Measurements from ENCODE around the gene RRM1.

Gene RRM1

DNA sequence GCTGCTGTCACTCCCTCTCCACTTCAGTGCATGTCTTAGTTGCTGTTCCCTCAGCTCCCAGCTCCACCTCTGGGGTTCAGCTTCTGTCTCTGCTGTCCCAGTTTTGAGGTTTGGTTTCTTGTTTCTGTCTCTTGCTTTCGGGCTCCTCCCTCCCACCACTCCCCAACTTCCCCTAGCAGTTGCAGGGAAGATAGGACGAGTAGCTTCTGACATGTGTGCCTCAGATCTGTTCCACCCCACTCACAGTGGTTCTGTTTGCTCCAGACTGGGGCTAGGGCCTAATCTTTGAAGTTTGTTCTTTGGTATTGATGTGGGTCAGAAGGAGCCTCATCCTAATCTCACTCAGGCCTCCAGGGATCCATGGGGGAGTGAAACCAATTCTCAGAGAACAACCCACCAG is 2.6 kb upstream of the RRM1 start:
- TF ChIP-seq FOXP2 (optimal IDR thresholded peaks at IDR 0.05; ENCODE audit: borderline replicate concordance, extremely low read depth, extremely low read length, insufficient read depth) (no peak), POLR2AphosphoS5 (IDR thresholded peaks at IDR 0.05; ENCODE audit: low read depth, low read length) (no peak), SIN3A (IDR thresholded peaks at IDR 0.05; ENCODE audit: borderline replicate concordance, insufficient read depth, low read length) (no peak), TAF1 (IDR thresholded peaks at IDR 0.05; ENCODE audit: borderline replicate concordance, insufficient read depth, low read length) (no peak)
- TF ChIP-seq, protein P1, sequence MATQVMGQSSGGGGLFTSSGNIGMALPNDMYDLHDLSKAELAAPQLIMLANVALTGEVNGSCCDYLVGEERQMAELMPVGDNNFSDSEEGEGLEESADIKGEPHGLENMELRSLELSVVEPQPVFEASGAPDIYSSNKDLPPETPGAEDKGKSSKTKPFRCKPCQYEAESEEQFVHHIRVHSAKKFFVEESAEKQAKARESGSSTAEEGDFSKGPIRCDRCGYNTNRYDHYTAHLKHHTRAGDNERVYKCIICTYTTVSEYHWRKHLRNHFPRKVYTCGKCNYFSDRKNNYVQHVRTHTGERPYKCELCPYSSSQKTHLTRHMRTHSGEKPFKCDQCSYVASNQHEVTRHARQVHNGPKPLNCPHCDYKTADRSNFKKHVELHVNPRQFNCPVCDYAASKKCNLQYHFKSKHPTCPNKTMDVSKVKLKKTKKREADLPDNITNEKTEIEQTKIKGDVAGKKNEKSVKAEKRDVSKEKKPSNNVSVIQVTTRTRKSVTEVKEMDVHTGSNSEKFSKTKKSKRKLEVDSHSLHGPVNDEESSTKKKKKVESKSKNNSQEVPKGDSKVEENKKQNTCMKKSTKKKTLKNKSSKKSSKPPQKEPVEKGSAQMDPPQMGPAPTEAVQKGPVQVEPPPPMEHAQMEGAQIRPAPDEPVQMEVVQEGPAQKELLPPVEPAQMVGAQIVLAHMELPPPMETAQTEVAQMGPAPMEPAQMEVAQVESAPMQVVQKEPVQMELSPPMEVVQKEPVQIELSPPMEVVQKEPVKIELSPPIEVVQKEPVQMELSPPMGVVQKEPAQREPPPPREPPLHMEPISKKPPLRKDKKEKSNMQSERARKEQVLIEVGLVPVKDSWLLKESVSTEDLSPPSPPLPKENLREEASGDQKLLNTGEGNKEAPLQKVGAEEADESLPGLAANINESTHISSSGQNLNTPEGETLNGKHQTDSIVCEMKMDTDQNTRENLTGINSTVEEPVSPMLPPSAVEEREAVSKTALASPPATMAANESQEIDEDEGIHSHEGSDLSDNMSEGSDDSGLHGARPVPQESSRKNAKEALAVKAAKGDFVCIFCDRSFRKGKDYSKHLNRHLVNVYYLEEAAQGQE (IDR thresholded peaks at IDR 0.05; ENCODE audit: insufficient read depth in 1 of 2, low read depth in 2 of 2, low read length in 2 of 2) = no peak

DNA sequence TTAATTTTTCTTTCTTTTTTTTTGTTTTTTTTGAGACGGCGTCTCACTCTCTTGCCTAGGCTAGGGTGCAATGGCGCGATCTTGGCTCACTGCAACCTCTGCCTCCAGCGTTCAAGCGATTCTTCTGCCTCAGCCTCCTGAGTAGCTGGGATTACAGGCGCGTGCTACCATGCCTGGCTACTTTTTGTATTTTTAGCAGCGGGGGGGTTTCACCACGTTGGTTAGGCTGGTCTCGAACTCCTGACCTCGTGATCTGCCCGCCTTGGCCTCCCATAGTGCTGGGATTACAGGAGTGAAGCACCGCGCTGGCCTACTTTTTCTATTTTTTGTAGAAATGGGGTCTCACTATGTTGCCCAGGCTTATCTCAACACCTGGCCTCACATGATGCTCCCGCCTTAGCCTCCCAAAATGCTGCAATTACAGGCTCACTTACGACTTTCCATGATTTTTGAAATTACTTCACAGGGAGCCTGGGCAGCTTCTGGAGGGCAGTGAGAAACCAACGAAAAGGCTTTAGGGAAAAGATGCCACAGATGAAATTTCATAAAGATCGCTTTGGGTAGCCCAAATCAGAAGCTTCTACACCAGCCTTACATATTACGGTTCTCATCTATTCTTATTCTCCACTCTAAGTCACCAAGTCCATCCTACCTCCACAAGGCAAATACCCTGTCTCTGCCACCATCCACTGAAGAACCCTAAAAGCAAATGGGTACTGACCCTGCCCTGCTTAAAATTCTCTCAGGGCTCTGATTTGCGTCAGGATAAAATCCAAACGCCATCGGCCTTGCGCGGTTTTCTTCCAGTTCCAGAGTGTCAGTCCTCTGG is 866 bp upstream of the RRM1 start:
- TF ChIP-seq POLR2AphosphoS5 (IDR thresholded peaks at IDR 0.05; ENCODE audit: low read depth, low read length) = no peak
- TF ChIP-seq, protein P1 (IDR thresholded peaks at IDR 0.05; ENCODE audit: insufficient read depth in 1 of 2, low read depth in 2 of 2, low read length in 2 of 2) = no peak
- no peak for TF ChIP-seq TAF1 (IDR thresholded peaks at IDR 0.05; ENCODE audit: borderline replicate concordance, insufficient read depth, low read length)
- no peak for TF ChIP-seq FOXP2 (optimal IDR thresholded peaks at IDR 0.05; ENCODE audit: borderline replicate concordance, extremely low read depth, extremely low read length, insufficient read depth)
- no peak for TF ChIP-seq SIN3A (IDR thresholded peaks at IDR 0.05; ENCODE audit: borderline replicate concordance, insufficient read depth, low read length)

DNA sequence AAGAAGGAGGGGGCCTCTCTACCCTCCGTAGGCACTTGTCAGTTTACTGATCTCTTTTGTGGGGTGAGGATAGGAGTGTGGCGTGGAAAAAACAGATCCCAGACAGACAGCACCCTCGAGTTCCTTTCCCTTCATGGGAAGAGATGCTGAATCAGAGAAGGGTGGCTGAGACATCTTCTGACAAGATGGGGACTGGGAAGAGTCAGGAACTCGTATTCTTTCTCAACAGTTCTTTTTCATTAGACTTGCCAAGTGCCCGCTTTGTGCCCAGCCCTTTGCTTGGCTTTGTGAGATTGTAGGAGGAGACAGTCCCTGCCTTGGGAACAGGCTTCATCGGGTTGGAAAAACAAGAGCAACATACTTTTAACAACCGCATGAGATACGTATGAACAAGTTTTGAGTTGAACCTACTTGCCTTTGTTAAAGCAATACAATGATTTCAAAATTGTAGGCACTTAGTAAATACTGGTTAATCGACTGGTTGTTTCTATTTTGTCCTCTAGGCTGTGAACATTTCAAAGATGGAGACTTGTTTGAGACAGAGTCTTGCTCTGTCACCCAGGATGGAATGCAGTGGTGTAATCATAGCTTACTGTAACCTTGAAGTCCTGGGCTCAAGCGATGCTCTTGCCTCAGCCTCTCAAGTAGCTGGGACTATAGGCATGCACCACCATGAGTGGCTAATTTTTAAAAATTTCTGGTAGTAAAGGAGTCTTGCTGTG is 1.1 kb downstream of the RRM1 start:
- no peak for TF ChIP-seq FOXP2 (optimal IDR thresholded peaks at IDR 0.05; ENCODE audit: borderline replicate concordance, extremely low read depth, extremely low read length, insufficient read depth)
- TF ChIP-seq POLR2AphosphoS5 (IDR thresholded peaks at IDR 0.05; ENCODE audit: low read depth, low read length) = no peak
- no peak for TF ChIP-seq SIN3A (IDR thresholded peaks at IDR 0.05; ENCODE audit: borderline replicate concordance, insufficient read depth, low read length)
- TF ChIP-seq, protein P1 (IDR thresholded peaks at IDR 0.05; ENCODE audit: insufficient read depth in 1 of 2, low read depth in 2 of 2, low read length in 2 of 2) = no peak
- no peak for TF ChIP-seq TAF1 (IDR thresholded peaks at IDR 0.05; ENCODE audit: borderline replicate concordance, insufficient read depth, low read length)

DNA sequence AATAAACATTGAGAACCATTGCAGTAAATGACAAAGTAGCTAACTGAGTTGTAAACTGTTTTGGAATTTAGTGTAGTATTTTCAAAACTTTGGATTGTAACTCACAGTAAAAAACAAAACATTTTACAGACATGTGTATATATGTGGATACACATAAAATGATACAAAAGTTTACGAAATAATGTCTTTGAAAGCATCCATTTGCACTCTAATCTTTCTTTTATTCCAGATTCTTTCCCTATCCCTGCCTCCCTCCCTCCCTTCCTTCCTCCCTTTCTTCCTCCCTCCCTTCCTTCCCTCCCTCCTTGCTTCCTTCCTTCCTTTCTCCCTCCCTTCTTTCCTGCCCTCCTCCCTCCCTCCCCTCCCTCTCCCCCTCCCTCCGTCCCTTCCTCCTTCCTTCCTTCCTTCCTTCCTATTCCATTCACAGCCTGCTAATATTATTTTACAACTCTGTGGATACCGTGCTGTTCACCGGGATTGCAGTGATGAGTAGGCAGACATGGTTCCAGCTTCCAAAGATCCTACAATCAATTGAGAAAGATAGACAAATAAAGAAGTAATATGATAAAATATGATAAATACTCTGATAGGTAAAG is 3.5 kb downstream of the RRM1 start:
- TF ChIP-seq TAF1 (IDR thresholded peaks at IDR 0.05; ENCODE audit: borderline replicate concordance, insufficient read depth, low read length) = no peak
- no peak for TF ChIP-seq FOXP2 (optimal IDR thresholded peaks at IDR 0.05; ENCODE audit: borderline replicate concordance, extremely low read depth, extremely low read length, insufficient read depth)
- TF ChIP-seq SIN3A (IDR thresholded peaks at IDR 0.05; ENCODE audit: borderline replicate concordance, insufficient read depth, low read length) = no peak
- TF ChIP-seq POLR2AphosphoS5 (IDR thresholded peaks at IDR 0.05; ENCODE audit: low read depth, low read length) = no peak; the same call in 1 of the 2 replicates
- TF ChIP-seq, protein P1 (IDR thresholded peaks at IDR 0.05; ENCODE audit: insufficient read depth in 1 of 2, low read depth in 2 of 2, low read length in 2 of 2) = no peak

All from PFSK-1 (cell line).